GM04503 (cell line): ENCODE measurements around the gene SRC.

Experiments used
- DNase-seq: peaks from one replicate; pipeline ENCODE4 v3.0.0-alpha.2; 2012; ENCODE audit warnings: low read depth

Gene SRC

GRCh38 chr20:37382482-37383120 lies 36.7 kb downstream of the SRC start:
- DNase-seq, result no peak

GRCh38 chr20:37383229-37383989 lies 37.5 kb downstream of the SRC start:
- DNase-seq, result no peak

DNA sequence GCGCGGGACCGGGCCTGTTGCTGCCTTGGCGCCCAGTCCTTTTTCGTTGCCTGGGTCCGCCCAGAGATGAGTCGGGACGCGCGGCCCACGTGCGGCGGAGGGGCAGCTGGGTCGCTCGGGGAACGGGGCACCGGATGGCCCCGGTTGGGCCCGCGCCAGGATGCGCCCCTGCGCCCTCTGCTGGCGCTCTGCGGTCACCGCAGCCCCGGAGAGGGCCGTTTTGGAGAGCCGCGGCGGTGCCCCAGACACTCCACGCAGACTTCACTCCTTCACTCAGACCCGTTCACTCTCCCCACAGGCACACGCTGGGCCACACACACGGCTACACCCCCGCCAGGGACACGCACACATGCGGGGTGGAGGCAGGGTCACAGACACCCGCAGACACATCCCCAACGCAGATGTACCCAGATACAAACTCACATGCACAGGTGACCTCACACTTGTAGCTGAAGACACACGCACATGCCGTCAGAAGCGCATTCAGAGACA lies 38.8 kb downstream of the SRC start:
- DNase-seq, result no peak

GRCh38 chr20:37385176-37385575 lies 39.2 kb downstream of the SRC start:
- DNase-seq, result no peak

GRCh38 chr20:37385659-37386504 lies 39.9 kb downstream of the SRC start:
- no peak for DNase-seq

- no peak for DNase-seq
Measured at GRCh38 chr20:37386505-37387251, 40.7 kb downstream of the SRC start.

GRCh38 chr20:37387519-37388269 lies 41.8 kb downstream of the SRC start:
- no peak for DNase-seq

- no peak for DNase-seq
Measured at GRCh38 chr20:37388831-37389230, 42.9 kb downstream of the SRC start.

DNA sequence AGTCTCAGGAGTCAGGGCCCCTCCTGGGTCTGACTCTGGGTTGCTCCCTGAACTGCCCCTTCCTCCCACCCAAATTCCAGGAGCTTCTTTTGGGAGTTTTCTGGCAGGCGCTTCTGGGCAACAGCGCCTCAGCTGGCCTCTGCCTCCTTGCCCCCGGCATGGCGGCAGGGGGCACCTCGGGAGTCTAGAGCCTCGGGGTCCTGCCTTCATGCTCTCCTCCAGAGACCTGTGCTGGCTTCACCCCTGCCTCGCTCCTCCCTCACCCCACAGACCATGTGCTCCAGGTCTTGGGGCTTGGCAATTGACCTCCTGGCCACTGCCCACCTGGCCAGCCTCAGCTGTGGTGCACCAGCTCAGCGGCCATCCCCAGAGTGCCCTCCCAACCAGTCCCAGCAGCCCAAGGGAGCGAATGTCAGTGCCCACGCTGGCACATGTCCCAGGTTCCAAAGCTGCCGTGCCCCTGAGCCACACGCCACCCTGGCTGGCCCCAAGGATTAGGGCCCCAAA lies 43.4 kb downstream of the SRC start:
- no peak for DNase-seq

GRCh38 chr20:37389844-37390275 lies 43.9 kb downstream of the SRC start:
- no peak for DNase-seq

DNA sequence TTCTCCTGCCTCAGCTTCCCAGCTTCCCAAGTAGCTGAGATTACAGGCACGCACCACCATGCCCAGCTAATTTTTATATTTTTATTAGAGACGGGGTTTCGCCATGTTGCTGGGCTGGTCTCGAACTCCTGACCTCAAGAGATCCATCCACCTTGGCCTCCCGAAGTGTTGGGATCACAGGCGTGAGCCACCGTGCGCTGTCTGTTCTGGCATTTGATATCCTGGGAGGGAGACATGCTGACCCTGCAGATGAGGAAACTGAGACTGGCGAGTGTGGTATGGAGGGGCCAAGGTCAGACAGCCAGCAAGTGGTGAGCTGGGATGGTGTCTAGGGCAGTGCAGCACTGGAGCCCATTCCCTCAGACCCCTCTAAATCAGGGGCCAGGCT lies 44.6 kb downstream of the SRC start:
- no peak for DNase-seq

GRCh38 chr20:37390891-37391525 lies 45.1 kb downstream of the SRC start:
- DNase-seq, result no peak

DNA sequence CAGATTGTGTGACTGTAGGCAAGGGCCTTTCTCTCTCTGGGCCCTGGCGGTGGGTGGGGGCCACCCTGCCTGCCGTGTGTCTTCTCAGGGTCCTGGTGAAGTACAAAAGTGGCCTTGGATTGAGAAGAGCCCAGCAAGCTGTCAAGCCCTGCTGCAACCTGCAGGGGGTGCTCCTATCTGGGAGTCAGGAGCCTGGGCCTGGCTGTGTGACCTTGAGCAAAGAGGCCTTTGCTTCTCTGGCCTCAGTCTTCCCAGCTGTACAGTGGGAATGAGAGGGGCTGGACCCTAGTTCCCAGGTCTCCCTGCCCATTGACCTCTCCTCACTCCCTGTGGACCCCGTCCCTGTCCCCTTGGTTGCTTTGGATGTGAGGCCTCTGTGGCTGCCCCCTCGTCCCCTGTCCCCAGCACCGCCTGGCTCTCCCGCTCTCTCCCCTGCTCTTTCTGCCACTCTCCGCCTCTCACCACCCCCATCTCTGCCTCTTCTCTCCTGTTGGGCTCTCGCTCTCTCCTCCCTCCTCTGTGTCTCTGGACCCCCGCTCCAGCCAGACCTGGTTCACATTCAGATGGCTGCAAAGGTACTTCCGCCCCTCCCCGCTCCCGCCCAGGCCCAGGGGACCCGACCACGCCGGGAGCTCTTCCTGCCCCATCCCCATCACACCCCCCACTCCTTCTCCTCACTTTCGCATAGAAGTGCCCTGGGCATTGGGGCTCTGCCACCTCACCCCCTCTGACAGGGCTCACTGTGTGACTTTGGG lies 46.7 kb downstream of the SRC start:
- DNase-seq, result no peak

GRCh38 chr20:37393196-37393862 lies 47.4 kb downstream of the SRC start:
- DNase-seq, result no peak

DNA sequence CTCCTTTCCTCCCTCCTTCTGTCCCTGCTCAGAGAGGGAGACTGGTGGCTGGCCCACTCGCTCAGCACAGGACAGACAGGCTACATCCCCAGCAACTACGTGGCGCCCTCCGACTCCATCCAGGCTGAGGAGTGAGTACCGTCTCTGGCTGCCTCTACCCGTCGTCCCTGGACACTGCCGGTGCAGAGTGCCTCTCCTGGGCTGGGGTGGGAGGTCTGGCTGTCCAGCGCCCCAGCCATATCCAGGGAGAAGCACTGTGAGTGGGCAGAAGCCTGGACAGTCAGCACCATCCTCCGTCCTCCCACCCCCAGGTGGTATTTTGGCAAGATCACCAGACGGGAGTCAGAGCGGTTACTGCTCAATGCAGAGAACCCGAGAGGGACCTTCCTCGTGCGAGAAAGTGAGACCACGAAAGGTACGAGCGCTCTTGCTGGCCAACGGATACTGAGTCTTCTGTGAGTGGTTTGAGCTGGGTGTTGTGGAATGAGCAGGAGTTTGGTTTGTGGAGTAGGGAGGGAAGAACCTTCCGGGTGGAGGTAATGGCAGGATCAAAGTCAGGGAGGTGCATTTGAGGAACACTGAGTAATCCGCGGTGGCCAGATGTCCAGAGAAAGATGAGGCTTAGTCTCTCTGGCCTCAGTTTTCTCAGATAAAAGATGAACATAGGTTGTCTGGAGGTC lies 48.1 kb downstream of the SRC start:
- no peak for DNase-seq

DNA sequence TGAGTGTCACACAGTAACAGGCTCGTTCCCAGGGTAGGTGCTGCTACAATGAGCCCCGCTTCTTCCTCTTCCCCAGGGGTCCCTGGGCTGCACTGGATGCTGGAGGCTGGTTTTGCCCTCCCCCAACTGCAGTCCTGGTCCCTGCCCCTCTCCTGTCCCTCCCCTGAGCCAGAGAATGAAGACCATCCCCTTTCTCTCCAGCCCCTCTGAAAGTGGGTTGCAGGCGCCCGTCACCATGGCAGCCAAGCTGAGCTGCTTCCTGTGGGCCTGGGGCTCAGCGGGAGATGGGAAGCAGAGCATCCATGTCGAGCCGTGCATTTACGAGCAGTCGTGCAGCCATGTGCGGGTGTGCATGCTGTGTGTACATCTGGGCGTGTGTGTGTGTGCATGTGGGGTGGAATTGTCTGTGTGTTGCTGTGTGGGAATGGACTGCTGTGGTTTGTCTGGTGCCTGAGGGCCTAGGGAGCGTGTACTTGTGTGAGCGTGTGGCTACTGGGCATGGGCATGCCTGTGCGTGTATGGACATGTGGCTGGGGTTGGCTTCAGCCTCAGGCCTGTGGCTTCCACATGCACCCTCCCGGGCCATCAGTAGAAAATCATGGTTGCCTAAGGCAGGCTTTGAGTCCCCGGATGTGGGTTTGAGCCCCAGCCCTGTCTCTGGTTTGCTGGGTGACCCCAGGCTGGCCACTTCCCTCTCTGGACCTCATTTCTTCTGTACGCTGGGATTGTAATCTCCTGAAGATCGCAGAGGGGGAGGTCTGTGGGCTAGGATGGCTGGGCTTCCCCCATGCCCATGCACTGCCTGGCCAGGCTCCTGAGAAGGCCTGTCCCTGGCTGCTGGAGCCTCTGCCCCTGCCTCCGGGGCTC lies 48.8 kb downstream of the SRC start:
- DNase-seq, result no peak

DNA sequence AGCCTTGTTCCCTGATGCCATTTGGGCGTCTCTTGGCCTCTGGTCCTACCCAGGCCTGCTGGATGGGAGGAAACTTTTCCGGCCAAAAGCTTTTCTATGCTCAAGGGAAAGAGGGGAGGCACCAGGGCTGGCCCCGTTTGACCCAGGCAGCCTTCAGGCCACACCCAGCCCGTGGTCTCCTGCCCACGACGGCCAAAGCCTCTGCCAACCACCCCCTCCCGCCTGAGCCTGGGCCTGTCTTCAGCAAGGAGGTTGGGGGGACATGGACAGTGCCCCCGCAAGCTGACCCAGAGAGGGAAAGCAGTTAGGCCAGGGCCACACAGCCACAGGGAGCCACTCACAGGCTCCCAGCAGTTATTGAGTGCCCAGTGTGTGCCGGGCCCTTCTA lies 49.5 kb downstream of the SRC start:
- no peak for DNase-seq
